Measurements from ENCODE around the gene MRPL58. TPM values are rescaled to one million over a fixed set of nuclear protein-coding genes. Genes with fewer than 3 reads are reported as not detected.
"Not testable (repeated sequence)": the region's sequence is repeated elsewhere in the genome, so short reads cannot be mapped to it uniquely, and the experiment has no call there.

MRPL58 gene
- total RNA-seq, 1 donor from 2014 or later, result 52.9 TPM

- intact Hi-C loops (cut with micrococcal nuclease), result loop anchor here (2.0 kb wide), 2 partner anchors 27 to 49 kb away; partner anchors contain the start of gene MRPL58
Measured at GRCh38 chr17:74986206-74986576, 26.3 kb upstream of the MRPL58 start.

GRCh38 chr17:74987418-74987908, 25.0 kb upstream of the MRPL58 start, which contains the start of gene CDR2L:
Gene CDR2L (plus strand): TSS chr17:74987632. CDS start chr17:74988044, 412 bp downstream.
- intact Hi-C loops (cut with micrococcal nuclease), result loop anchor here (2.0 kb wide), 2 partner anchors 25 to 47 kb away; partner anchors contain the start of gene MRPL58

GRCh38 chr17:74987909-74988711, 24.4 kb upstream of the MRPL58 start:
- intact Hi-C loops (cut with micrococcal nuclease), result loop anchor here (2.0 kb wide), 2 partner anchors 25 to 47 kb away; partner anchors contain the start of gene MRPL58

GRCh38 chr17:74990581-74991105, 21.8 kb upstream of the MRPL58 start:
- intact Hi-C loops (cut with micrococcal nuclease), result no loop called here

GRCh38 chr17:74992223-74992622, 20.2 kb upstream of the MRPL58 start:
- intact Hi-C loops (cut with micrococcal nuclease), result no loop called here

GRCh38 chr17:74994440-74994839, 18.0 kb upstream of the MRPL58 start:
- intact Hi-C loops (cut with micrococcal nuclease), result no loop called here

- intact Hi-C loops (cut with micrococcal nuclease), result no loop called here
Measured at GRCh38 chr17:74995847-74996246, 16.6 kb upstream of the MRPL58 start.

GRCh38 chr17:74998783-74999182, 13.7 kb upstream of the MRPL58 start:
- intact Hi-C loops (cut with micrococcal nuclease), result no loop called here

GRCh38 chr17:74999523-74999922, 12.9 kb upstream of the MRPL58 start:
- intact Hi-C loops (cut with micrococcal nuclease), result no loop called here

- intact Hi-C loops (cut with micrococcal nuclease), result no loop called here
Measured at GRCh38 chr17:75001915-75002843, 10.3 kb upstream of the MRPL58 start.

- intact Hi-C loops (cut with micrococcal nuclease), result no loop called here
Measured at GRCh38 chr17:75003070-75003956, 9.2 kb upstream of the MRPL58 start.

GRCh38 chr17:75003957-75004355, 8.5 kb upstream of the MRPL58 start:
- intact Hi-C loops (cut with micrococcal nuclease), result no loop called here

- intact Hi-C loops (cut with micrococcal nuclease), result no loop called here
Measured at GRCh38 chr17:75004371-75004770, 8.1 kb upstream of the MRPL58 start.

GRCh38 chr17:75005291-75005690, 7.2 kb upstream of the MRPL58 start:
- intact Hi-C loops (cut with micrococcal nuclease), result no loop called here

- intact Hi-C loops (cut with micrococcal nuclease), result not testable (repeated sequence)
Measured at GRCh38 chr17:75006084-75006483, 6.4 kb upstream of the MRPL58 start.

GRCh38 chr17:75006653-75007052, 5.8 kb upstream of the MRPL58 start:
- intact Hi-C loops (cut with micrococcal nuclease), result no loop called here

GRCh38 chr17:75008373-75008772, 4.1 kb upstream of the MRPL58 start:
- intact Hi-C loops (cut with micrococcal nuclease), result no loop called here

- intact Hi-C loops (cut with micrococcal nuclease), result no loop called here
Measured at GRCh38 chr17:75009139-75009724, 3.2 kb upstream of the MRPL58 start.

- intact Hi-C loops (cut with micrococcal nuclease), result loop anchor here (5.0 kb wide), 1 partner anchor 39 kb away; the partner anchor contains the start of gene HID1
Measured at GRCh38 chr17:75010683-75011400, 1.6 kb upstream of the MRPL58 start.

Measured in T-helper 2 cell treated with Interferon-gamma antibody and Interleukin-4, amounts not matched to agents 100 ng/mL and 5 ng/mL, for 36 hours (primary cell).